Activated CD4-positive, alpha-beta memory T cell treated with anti-CD3 and anti-CD28 coated beads, Interleukin-2, amount 10 ng/mL, durations not matched to agents 7 days and 5 days (primary cell): ENCODE measurements around the gene LCE1D. TPM values are rescaled to one million over a fixed set of nuclear protein-coding genes. Genes with fewer than 3 reads are reported as not detected.

Experiments
- CTCF ChIA-PET: fragments of 350-600 bp; sonication (Branson Sonifier 250); formaldehyde crosslinking; loops from one replicate; lab custom pipeline; 2021; ENCODE audit warnings: antibody characterized with exemption, inconsistent platforms; lab: Charles Lee
- POLR2A ChIA-PET: fragments of 350-600 bp; sonication (Branson Sonifier 250); formaldehyde crosslinking; loops from one replicate; lab custom pipeline; 2021; ENCODE audit warnings: antibody characterized with exemption; lab: Charles Lee
- DNase-seq: peaks from one replicate; pipeline ENCODE4 v3.0.0-alpha.2; 2020
- H3K27ac Mint-ChIP-seq: one replicate; pipeline ENCODE4 v1.8.0; 2021; ENCODE audit warnings: mild to moderate bottlenecking, mixed read lengths
- H3K27me3 Mint-ChIP-seq: one replicate; pipeline ENCODE4 v1.8.0; 2021; ENCODE audit warnings: mixed read lengths
- H3K36me3 Mint-ChIP-seq: one replicate; pipeline ENCODE4 v1.8.0; 2021; ENCODE audit warnings: low read depth, mixed read lengths
- H3K4me1 Mint-ChIP-seq: one replicate; pipeline ENCODE4 v1.8.0; 2021; ENCODE audit warnings: mixed read lengths
- H3K4me3 Mint-ChIP-seq: one replicate; pipeline ENCODE4 v1.8.0; 2021; ENCODE audit warnings: mild to moderate bottlenecking, mixed read lengths
- H3K9me3 Mint-ChIP-seq: one replicate; pipeline ENCODE4 v1.8.0; 2021; ENCODE audit warnings: mixed read lengths
- total RNA-seq, 2 experiments: library from RNA; stranded (reverse); gene quantifications; one replicate each; pipeline ENCODE4 v1.2.3, GENCODE V29; 2021

The LCE1D gene
- total RNA-seq, 2 experiments from 2014 or later: not detected

DNA sequence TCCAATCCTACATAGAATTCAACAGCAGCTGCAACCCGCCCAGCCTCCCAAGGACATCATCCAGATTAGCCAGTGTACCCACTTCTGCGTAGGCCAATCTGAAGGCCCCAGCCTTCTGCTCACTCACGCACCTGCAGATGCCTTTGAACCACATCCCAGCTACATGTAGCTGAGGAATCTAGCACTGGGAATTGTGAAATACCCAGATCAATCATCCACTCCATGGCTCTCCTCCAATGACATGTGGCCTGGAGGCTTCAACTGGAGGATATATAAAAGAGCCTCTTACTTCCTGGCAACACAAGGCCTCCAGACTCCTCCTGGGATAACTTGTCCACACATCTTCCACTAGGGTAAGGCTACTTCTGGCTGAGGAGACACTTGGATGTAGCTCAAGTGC lies 46.0 kb downstream of the LCE1D start, which contains the start of gene LCE6A:
LCE6A (plus strand) TSS at position 301 of the 400 bp plus-strand sequence. CDS start 665 bp downstream, outside the sequence.
- Mint-ChIP-seq H3K36me3 (no peaks in the 10 kb centered on the region), H3K9me3 (no peaks in the 10 kb centered on the region), H3K4me3 (no peak within 1 kb of the TSS), H3K27me3 (no peaks in the 10 kb centered on the region), H3K27ac (no peak within 1 kb of the TSS), H3K4me1 (no peaks in the 10 kb centered on the region)
- CTCF ChIA-PET: interaction anchor here (0.5 kb wide), 1 partner anchor 189 kb away, joined by 3 read pairs; no protein-coding TSS in a partner anchor
- POLR2A ChIA-PET: no interaction called here
- DNase-seq: no peak

Other genes starting within 250 kb of the LCE1D start
- not detected for gene LCE3E, start 229.9 kb upstream of the LCE1D start, total RNA-seq
- gene LCE3D, start 216.2 kb upstream of the LCE1D start, total RNA-seq: not detected
- not detected for gene LCE3C, start 196.5 kb upstream of the LCE1D start, total RNA-seq
- gene LCE3B, start 182.9 kb upstream of the LCE1D start, total RNA-seq: not detected
- gene LCE3A, start 173.6 kb upstream of the LCE1D start, total RNA-seq: not detected
- not detected for gene LCE2D, start 133.3 kb upstream of the LCE1D start, total RNA-seq
- gene LCE2C, start 121.4 kb upstream of the LCE1D start, total RNA-seq: not detected
- gene LCE2B, start 110.6 kb upstream of the LCE1D start, total RNA-seq: not detected
- gene LCE2A, start 98.4 kb upstream of the LCE1D start, total RNA-seq: not detected
- gene LCE4A, start 88.6 kb upstream of the LCE1D start, total RNA-seq: not detected
- gene KPRP, start 38.7 kb upstream of the LCE1D start, total RNA-seq: not detected
- not detected for gene LCE1F, start 21.6 kb upstream of the LCE1D start, total RNA-seq
- not detected for gene LCE1E, start 10.5 kb upstream of the LCE1D start, total RNA-seq
- gene LCE1C, start 9.9 kb downstream of the LCE1D start, total RNA-seq: not detected
- gene LCE1B, start 15.2 kb downstream of the LCE1D start, total RNA-seq: not detected
- not detected for gene LCE1A, start 30.8 kb downstream of the LCE1D start, total RNA-seq
- not detected for gene LCE6A, start 46.1 kb downstream of the LCE1D start, total RNA-seq
- gene LCE7A, start 63.3 kb downstream of the LCE1D start, total RNA-seq: not detected
- not detected for gene SMCP, start 81.6 kb downstream of the LCE1D start, total RNA-seq
- gene IVL, start 111.8 kb downstream of the LCE1D start, total RNA-seq: not detected
- not detected for gene SPRR5, start 150.5 kb downstream of the LCE1D start, total RNA-seq
- gene SPRR4, start 173.9 kb downstream of the LCE1D start, total RNA-seq: not detected
- gene SPRR1A, start 187.4 kb downstream of the LCE1D start, total RNA-seq: not detected
- gene SPRR3, start 205.0 kb downstream of the LCE1D start, total RNA-seq: not detected
- not detected for gene SPRR1B, start 234.5 kb downstream of the LCE1D start, total RNA-seq
- not detected for gene SPRR2D, start 244.4 kb downstream of the LCE1D start, total RNA-seq